Measurements from ENCODE around the gene CEP72.

DNA sequence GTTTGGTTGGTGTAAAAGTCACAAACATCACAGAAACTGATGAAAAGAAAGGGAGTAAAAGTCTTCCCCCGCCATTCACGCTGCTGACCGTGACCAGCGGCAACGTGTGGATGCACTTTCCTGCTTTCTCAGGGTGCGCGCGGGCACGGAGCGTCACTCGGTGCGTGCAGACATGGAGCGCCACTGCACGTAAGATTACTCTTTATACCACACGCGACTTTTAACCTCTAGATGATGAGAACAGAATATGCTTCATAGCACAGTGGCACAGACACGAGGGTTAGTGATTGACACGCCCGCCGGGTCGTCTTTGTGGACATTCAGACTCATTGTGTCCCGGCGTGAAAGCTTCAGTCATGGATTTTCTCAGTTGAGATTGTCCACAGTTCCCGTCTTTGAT lies 15.7 kb downstream of the CEP72 start:
- no peak for TF ChIP-seq POLR2A (IDR thresholded peaks at IDR 0.05; ENCODE audit: low read length)
- no peak for TF ChIP-seq GATA1 (IDR thresholded peaks at IDR 0.05; ENCODE audit: low read depth, low read length)
